HG02642 (cell line): ENCODE measurements around the gene OR2V2.

Experiments used
- ATAC-seq: cut with Tn5 transposase; IDR thresholded peaks from one replicate; pipeline ENCODE4 v1.9.1; 2021; ENCODE audit warnings: mild to moderate bottlenecking; ENCODE audit not compliant: unreplicated experiment, poor library complexity

Gene OR2V2

DNA sequence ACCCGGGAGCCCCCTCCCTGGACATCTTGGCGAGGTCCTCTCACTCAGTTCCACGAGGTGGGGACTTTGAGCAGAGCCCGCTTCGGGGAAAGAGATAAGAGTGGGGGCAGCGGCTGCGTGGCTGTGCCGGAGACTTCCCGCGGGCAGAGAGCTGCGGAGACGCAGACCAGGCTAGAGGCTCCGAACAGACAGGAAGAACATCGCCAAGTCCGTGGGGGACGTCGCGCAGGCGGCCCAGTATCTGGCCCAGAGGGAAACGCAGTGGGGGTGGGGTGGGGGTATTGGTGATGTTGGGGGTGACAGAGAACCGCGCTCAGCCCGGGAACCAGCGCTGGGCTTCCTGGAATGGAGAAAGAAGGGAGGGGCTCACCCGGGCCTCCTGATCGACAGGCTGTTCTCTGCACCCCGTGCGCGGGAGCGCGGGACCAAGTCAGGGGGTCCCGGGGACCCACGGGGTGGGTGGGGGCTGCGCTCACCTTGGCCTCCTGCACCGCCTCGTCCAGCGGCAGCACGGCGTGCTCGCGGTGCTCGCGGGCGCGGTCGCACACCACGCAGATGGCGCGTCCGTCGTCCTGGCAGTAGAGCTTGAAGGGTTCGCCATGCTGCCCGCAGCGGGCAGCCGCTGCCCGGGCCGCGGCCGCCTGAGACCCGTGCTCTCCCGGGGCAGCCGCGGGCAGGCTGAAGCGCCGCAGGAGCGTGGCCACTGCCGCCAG, 56.9 kb downstream of the OR2V2 start:
- no peak for ATAC-seq

DNA sequence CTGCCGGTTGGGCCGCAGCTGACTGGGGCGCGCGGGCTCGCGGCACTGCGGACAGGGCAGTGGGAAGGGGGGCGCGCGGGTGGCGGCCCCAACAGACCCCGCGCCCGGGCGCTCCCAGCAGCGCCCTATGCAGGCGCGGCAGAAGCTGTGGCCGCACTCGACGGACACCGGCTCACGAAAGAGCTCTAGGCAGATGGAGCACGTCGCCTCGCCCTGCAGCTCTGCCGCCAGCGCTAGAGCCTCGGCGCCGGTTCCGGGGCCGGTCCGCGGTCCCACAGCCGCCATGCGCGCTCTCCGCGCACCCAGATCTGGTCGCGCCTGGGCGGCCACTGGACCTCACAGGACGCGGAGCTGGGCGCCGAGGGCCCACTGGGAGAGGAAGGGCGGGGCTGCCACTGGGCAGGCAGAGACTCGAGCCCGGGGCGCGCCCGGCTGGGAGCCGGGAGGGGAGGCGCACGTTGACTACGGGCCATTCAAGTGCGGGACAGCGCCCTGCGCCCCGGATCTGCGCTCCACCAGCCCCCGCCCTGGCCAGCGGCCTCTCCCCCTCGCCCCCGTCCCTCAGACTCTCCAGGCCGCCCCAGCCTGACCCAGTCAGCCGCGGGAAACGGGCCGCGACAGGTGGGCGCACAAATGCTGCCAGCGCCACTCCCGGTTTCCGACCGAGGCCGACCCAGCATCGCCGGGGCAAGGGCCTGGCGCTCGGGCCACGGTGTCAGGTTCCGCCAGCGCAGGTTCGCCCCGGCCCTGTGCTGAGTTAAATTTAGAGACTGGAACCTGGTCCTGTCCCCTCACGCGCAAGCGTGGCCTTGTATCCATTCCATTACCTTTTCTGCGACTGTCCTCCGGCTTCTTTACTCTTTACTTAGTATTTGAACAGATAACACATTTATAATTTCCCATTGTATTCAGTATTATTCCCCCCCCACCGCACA, 57.7 kb downstream of the OR2V2 start, which contains the start of gene TRIM7:
Gene TRIM7 (minus strand): TSS at position 371 of the 935 bp plus-strand sequence. CDS start 86 bp downstream, at position 285.
- no peak for ATAC-seq

GRCh38 chr5:181205761-181206649, 58.6 kb downstream of the OR2V2 start:
- ATAC-seq: no peak

- peak; percentile 42 for ATAC-seq
Observed at GRCh38 chr5:181207214-181207959, 60.0 kb downstream of the OR2V2 start.

GRCh38 chr5:181207960-181208253, 60.5 kb downstream of the OR2V2 start:
- no peak for ATAC-seq
